ENCODE data around the gene ANKRD50. TPM values are rescaled to one million over a fixed set of nuclear protein-coding genes. Genes with fewer than 3 reads are reported as not detected.

The ANKRD50 gene
- total and polyA plus RNA-seq, 2 of the 13 experiments (the other 11 are each of a cell fraction or from before 2014, with no cell fraction given), result 2.4 to 4.4 TPM

- TF ChIP-seq, protein P1, sequence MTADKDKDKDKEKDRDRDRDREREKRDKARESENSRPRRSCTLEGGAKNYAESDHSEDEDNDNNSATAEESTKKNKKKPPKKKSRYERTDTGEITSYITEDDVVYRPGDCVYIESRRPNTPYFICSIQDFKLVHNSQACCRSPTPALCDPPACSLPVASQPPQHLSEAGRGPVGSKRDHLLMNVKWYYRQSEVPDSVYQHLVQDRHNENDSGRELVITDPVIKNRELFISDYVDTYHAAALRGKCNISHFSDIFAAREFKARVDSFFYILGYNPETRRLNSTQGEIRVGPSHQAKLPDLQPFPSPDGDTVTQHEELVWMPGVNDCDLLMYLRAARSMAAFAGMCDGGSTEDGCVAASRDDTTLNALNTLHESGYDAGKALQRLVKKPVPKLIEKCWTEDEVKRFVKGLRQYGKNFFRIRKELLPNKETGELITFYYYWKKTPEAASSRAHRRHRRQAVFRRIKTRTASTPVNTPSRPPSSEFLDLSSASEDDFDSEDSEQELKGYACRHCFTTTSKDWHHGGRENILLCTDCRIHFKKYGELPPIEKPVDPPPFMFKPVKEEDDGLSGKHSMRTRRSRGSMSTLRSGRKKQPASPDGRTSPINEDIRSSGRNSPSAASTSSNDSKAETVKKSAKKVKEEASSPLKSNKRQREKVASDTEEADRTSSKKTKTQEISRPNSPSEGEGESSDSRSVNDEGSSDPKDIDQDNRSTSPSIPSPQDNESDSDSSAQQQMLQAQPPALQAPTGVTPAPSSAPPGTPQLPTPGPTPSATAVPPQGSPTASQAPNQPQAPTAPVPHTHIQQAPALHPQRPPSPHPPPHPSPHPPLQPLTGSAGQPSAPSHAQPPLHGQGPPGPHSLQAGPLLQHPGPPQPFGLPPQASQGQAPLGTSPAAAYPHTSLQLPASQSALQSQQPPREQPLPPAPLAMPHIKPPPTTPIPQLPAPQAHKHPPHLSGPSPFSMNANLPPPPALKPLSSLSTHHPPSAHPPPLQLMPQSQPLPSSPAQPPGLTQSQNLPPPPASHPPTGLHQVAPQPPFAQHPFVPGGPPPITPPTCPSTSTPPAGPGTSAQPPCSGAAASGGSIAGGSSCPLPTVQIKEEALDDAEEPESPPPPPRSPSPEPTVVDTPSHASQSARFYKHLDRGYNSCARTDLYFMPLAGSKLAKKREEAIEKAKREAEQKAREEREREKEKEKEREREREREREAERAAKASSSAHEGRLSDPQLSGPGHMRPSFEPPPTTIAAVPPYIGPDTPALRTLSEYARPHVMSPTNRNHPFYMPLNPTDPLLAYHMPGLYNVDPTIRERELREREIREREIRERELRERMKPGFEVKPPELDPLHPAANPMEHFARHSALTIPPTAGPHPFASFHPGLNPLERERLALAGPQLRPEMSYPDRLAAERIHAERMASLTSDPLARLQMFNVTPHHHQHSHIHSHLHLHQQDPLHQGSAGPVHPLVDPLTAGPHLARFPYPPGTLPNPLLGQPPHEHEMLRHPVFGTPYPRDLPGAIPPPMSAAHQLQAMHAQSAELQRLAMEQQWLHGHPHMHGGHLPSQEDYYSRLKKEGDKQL (CRISPR knock-in tag; IDR thresholded peaks at IDR 0.05; ENCODE audit: low read depth), result no peak
- TF ChIP-seq, protein P2, sequence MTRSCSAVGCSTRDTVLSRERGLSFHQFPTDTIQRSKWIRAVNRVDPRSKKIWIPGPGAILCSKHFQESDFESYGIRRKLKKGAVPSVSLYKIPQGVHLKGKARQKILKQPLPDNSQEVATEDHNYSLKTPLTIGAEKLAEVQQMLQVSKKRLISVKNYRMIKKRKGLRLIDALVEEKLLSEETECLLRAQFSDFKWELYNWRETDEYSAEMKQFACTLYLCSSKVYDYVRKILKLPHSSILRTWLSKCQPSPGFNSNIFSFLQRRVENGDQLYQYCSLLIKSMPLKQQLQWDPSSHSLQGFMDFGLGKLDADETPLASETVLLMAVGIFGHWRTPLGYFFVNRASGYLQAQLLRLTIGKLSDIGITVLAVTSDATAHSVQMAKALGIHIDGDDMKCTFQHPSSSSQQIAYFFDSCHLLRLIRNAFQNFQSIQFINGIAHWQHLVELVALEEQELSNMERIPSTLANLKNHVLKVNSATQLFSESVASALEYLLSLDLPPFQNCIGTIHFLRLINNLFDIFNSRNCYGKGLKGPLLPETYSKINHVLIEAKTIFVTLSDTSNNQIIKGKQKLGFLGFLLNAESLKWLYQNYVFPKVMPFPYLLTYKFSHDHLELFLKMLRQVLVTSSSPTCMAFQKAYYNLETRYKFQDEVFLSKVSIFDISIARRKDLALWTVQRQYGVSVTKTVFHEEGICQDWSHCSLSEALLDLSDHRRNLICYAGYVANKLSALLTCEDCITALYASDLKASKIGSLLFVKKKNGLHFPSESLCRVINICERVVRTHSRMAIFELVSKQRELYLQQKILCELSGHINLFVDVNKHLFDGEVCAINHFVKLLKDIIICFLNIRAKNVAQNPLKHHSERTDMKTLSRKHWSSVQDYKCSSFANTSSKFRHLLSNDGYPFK (CRISPR knock-in tag; IDR thresholded peaks at IDR 0.05; ENCODE audit: borderline replicate concordance), result no peak
- TF ChIP-seq HINFP (CRISPR knock-in tag; IDR thresholded peaks at IDR 0.05; ENCODE audit: low read depth) (no peak), TRIM24 (CRISPR knock-in tag; IDR thresholded peaks at IDR 0.05) (no peak), ATF1 (CRISPR knock-in tag; IDR thresholded peaks at IDR 0.05) (no peak), RAD21 (CRISPR knock-in tag; IDR thresholded peaks at IDR 0.05) (no peak), THAP7 (CRISPR knock-in tag; IDR thresholded peaks at IDR 0.05) (peak; percentile 51; the same call in 1 of the 2 replicates), ZNF33B (CRISPR knock-in tag; IDR thresholded peaks at IDR 0.05) (no peak; the same call in 1 of the 2 replicates), NONO (IDR thresholded peaks at IDR 0.05) (no peak), NONO (CRISPR knock-in tag; conservative IDR thresholded peaks at IDR 0.05) (no peak; the same call in 1 of the 2 replicates), HNRNPUL1 (IDR thresholded peaks at IDR 0.05; ENCODE audit: low read depth, low read length) (no peak), GZF1 (CRISPR knock-in tag; IDR thresholded peaks at IDR 0.05) (peak; percentile 37; the same call in 1 of the 2 replicates)
Observed at GRCh38 chr4:124712372-124713184, at the start of gene ANKRD50 (continued).
